GM12892 (cell line): ENCODE data around the gene HDAC8.

Experiments used
- POLR2AphosphoS5 ChIP-seq: IDR thresholded peaks from 2 replicates; pipeline ENCODE4 v1.6.1; 2011; ENCODE audit warnings: low read depth, low read length, control low read depth
- TAF1 ChIP-seq: IDR thresholded peaks from 2 replicates; pipeline ENCODE4 v1.6.1; 2011; ENCODE audit warnings: low read depth, mild to moderate bottlenecking, control low read depth, low read length, borderline replicate concordance

- TF ChIP-seq POLR2AphosphoS5 (no peak), TAF1 (no peak)
Observed at GRCh38 chrX:72584163-72584562, 11.5 kb upstream of the HDAC8 start.
